NCI-H2029 (cell line): ENCODE data around the gene JAG1.

Experiments
- DNase-seq: peaks from one replicate; lab custom pipeline; 2025; lab: John Stamatoyannopoulos, UW

The JAG1 gene

DNA sequence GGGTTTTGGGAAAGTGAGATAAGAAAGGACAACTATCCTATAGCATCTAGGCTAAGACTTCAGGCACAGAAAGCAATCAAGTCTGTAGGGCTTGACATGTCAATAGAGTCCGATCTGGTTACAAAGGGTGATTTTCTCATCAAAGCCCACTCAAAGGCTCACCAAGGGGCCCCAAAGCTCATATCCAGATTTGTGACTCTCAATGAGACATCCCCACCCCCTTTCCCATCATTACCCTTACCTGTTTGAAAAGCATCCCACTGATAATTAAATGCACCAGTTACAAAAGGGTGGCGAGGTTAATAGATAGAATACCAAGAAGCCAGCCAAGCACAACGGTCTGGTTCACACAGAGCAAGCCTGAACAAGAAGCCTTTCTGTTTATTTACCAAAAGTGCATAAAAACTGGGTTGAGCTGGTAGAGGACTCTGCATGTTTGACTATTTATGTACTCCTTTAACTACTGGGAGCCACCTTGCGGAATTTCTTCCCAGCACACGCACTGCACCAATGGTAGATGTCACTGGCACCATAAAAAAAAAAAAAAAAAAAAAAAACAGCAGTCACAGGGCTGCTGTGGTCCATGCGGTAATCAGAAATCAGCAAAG is 6.1 kb downstream of the JAG1 start:
- DNase-seq, result no peak

DNA sequence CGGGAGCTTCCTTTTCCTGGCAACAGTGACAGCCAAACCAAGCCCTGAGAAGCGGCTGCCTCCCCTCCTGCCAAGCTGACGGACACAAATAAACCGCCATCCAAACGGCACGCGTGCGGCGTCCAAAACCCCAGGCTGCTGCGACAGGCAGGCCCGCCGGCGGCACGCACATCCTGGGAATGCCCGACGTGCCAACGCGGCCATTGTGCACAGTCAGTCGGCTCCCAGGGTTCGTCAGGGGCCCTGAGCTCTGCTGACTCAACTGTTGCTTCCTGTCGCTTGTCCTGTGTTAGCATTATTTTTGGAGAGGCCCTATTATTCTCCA is 6.8 kb downstream of the JAG1 start:
- DNase-seq, result peak; percentile 86

DNA sequence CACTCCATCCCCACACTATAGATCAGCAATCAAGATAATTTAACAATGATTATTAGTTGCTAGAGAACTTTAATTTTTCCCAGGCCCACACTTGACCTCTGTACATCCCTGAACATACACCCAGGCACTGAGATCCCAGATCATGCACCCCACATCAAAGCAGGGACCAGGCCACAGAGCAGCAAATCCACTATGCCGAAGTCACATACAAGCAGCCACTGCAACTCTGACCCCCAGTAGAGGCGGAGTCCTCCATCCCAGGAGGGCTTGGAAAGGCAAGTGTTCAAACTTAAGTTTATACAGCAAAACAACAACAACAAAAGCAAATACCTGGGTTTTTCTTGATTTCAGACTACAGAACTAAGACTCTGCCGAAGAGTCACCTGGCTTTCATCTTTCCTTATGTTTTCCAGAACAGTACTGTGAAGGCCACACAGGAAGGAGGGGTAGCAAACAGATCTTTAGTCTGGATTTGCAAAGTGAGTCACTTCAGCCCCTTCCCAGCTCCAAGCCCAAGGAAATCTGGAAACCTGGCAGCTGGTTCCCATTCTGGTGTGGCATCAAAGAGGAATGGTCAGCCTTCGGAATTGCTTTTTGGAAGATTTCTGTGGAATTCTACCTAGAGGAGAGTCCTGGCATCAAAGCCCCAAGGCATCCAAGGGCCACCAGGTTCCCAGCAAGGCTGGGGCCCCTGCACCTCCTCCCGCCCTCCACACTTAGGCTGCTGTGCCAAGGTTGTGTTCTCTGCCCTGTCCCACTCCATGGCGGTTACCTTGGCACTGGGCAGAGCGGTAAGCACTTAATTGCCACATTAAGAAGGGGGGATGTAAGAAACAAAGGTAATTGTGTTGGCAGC is 7.3 kb downstream of the JAG1 start:
- no peak for DNase-seq

DNA sequence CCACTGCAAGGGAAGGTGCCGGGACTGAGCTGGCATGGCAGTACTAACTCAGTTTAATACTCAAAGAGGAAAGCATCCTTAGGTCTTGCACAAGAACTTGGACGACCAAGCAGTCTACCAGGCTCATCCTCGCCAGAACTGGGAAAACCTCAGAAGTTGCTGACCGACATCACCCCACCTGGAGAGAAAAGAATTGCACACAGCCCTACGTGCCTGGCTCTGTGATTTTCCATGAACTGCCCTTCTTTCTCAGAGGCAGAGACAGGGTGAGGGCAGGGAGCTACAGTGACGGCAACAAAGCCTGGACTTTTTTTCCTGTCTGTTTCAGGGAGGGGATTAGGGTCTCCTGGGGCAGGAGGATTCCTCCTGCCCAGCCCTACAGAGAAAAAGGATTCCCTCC is 8.0 kb downstream of the JAG1 start:
- DNase-seq, result no peak

DNA sequence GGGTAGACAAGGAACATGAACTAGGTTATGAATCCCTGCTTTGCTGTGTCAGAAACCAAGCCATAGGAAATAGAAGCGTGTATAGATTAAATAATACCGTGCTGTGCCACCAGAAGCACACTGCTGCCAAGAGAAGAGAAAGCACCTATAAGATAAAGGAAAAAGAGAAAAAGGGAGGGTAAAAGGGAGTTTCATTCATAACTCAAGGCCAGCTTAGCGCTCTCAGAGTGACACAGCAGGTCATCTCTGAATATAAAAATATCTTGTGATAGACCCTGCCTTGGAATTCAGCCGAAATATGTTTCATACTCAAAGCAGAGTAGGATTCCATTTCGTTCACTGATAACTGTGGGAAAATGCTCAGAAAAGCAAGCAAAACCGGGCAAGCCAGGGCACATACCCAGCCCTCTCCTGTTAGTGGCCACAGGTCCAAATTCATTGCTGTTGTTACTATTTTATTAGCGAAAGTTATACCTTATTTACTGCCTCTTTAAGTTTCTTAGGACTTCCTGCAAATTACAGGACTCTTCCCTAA is 8.7 kb downstream of the JAG1 start:
- DNase-seq, result no peak

DNA sequence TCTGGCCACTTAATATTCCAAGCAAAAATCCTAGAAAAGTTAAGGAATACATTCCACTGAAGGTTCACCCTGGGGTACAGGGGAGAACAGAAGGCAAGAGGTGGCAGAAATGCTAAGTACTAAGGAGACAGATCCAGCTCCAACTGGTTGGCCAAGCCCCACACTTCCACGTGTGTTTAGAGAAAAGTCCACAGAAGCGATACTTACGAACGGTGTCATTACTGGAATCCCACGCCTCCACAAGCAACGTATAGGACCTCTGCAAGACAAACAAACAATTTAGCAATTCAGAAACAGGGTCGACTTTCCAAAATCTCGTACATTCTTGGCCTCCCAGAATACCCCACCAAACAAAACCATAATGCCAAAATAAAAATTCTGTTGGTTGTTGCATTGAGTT is 10.0 kb downstream of the JAG1 start:
- no peak for DNase-seq

DNA sequence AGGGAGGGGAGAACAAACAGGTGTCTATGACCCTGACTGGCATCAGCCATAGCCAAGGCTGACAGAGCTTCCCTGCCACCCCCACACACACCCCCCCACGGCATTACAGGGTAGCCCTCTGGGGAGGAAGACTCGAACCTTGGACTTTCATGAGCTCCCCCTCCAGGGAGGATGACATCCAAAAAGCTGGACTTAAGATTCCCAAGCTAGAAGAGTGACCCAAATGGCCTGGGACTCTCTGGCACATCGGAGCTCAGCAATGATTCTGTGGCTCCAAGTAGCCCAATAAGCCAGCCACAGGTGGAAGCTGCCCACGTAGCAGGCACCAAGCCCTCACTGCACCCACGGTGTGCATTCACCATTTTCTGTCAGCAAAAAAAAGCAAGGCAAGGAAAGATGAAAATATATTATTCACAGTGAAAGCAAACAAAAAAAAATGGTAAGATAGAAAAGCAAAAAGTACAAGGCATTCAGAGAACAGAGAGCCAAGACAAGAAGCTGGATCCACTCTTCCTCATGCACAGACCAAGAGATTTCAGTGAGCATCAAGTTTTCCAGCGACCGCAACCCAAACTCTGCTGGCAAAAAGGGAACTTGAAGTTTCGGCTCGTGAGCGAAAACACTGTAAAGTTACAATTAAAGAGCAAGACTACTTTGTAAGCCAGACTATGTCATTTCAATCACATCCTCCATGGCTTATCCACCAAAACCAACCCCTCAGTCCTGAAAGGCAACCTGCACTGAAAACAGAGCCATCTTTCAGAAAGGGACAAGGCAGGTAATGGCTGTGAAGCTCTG is 10.9 kb downstream of the JAG1 start:
- no peak for DNase-seq

DNA sequence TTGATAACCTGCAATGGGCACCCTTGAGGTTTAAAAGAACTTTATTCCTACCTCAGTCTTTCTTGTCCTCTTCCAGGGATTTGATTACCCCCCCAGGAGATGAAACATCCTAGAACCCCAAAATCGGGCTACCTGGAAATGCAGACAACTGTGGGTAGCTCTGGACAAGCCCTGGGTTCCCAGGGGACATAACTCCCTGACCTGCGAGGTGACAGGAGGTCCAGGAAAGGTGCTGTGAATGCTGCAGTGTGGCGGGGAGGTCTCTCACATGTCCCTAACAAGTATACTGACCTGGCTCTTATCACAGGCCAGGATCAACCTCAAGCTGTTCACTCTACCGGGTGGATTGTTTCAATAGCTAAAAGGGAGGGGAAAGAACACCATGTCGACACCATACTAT is 11.6 kb downstream of the JAG1 start:
- no peak for DNase-seq

DNA sequence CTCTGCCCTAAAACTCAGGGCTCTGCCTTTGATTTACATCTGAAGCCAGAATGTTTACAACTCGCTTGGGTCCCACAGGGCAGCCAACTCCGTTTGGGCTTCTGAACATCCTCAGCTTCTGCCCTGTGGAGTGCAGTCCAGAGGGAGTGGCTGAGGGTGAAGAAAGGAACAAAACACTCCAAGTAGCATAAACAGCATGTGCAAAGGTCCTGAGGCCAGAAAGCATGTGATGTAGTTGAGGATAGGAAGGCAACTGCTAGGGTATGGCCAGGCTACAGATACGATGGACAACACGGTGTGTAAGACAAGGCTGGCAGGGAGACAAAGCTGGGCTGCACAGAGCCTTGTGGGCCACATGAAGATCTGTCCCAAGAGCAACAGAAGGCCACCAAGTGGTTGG is 12.5 kb downstream of the JAG1 start:
- DNase-seq, result no peak

DNA sequence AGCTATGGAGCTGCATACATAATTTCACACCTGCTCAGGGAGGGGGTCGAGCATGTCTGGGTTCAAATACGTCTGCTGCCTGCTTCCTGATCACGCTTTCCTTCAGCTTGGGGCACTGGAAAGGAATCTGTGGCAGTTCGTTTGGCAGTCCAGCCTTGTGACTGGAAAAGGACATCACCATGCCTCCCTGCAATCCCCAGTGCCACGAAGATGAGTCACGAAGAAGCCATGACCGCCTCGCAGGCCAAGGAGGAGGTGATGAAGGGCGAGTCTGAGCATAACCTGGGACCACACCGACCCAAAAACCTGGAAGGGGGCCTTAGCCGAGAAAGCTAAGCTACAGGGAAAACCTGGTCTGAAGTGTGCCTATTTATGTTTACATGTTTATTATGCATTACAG is 13.1 kb downstream of the JAG1 start:
- no peak for DNase-seq

DNA sequence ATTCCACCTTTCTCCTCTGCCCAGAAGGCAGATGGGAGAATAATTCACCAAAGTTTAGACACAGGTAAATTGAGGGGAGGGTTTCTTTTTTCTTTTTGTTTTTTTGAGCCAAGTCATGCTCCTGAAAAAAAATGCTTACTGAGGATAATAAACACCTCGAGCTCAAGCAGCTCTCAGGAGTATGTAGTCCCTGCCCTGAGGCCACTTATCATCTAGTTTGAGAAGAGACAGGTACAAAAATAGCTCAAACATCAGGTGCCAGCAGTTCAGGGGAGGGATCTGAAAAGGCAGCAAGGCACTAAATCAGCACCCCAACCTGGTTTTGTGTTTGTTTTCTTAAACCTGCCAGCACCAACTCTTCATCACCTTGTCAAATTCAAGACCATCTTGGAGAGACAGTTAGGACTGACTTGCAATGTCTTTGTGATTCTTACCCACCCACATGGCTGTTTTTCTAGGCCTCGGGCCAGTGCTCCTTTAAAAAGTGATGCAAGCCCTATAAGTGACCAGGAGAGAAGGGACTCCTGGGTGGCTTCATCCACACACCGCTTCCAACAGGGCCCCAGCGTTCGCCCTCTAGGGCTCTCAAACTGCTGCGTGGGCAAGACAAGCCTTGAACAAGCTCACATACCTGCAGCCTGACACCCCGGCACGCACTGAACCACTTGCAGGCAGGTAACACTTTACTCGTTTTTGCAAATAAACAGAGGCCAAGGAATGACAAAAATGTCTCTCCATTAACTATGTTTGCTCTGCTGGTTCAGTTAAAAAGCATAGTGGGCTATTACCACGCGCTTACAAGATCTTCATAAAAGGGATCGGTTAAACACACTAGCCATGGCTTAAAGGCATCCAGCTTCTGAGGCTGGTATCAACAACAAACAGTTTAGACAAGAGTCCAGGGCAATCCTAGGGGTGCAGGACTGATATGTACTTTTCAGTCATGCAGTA is 13.9 kb downstream of the JAG1 start:
- no peak for DNase-seq

DNA sequence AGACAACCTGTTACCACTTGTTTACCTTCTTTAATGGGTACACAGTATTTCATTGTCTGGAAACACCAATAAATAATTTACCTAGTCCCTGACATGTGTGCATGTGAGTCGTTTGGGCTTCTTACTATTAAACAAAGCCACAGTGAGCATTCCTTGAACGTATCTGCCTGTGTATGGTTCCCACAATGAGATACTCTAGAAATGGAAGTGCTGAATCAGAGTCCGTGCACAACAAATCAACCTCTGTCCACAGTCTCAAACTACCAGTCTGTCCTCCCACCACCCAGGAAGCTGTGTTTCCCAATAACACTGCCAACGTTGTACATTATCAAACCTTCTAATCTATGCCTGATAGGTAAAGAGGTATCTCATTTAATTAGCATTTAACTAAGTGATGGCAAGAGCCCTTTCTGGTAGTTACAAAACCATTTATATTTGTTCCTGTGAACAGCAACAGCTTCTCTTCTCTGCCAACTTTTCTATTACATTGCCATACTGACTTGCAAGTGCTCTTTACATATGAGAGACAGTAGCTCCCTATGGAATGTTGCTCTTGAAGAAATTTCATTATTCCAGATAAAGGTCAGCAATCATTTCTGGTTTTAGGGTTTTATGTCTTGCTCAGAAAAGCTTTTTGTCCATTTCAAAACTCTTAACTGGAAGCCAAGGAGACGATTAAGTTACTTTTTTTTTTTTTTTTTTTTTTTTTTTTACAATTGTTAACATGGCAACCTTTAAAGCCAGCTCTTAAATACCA is 14.7 kb downstream of the JAG1 start:
- no peak for DNase-seq

DNA sequence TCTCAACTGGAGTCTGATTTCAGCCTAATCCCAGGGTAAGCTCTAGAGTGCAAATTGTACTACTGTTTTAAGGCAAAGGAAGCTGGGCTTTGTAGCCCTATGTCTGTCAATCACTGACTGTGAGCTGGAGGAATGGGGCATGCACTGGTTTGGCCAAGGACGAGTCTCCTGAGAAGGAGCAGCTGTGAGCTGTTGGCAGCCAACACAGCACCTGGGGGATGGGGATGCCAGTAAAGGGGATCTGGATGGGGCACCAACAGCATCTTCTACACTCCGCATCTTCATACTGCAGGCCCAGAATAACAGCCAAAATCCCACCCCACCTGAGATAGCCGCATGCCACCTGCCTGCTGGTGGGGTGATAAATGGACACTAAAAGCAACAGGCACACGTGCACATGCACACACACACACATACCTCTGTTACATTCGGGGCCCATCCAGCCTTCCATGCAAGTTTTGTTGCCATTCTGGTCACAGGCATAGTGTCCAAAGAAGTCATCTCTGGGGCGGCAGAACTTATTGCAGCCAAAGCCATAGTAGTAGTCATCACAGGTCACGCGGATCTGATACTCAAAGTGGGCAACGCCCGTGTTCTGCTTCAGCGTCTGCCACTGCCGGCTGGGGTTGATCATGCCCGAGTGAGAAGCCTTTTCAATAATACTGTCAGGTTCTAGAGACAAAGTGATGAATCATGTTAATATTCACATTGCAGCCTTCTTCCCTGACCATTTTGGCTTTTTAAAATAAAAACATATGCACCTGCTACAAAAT is 15.6 kb downstream of the JAG1 start:
- no peak for DNase-seq

DNA sequence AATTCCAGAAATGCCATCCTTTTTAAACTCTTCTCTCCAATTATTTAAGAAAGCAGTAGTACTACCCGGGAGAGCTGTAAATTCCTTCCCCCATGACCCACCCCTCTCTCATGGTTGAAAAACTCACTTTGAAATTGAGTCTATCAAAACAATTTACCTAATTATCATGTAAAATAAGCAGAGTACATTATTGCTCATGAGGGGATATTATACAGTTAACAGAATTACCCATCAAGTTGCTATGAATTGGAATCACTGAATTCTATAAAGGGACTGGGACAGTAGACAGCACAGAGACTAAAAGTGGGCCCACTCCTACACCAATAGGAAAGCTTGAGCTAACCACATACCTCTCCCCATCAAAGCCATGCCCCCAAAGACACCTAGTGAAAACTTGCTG is 16.3 kb downstream of the JAG1 start:
- no peak for DNase-seq

DNA sequence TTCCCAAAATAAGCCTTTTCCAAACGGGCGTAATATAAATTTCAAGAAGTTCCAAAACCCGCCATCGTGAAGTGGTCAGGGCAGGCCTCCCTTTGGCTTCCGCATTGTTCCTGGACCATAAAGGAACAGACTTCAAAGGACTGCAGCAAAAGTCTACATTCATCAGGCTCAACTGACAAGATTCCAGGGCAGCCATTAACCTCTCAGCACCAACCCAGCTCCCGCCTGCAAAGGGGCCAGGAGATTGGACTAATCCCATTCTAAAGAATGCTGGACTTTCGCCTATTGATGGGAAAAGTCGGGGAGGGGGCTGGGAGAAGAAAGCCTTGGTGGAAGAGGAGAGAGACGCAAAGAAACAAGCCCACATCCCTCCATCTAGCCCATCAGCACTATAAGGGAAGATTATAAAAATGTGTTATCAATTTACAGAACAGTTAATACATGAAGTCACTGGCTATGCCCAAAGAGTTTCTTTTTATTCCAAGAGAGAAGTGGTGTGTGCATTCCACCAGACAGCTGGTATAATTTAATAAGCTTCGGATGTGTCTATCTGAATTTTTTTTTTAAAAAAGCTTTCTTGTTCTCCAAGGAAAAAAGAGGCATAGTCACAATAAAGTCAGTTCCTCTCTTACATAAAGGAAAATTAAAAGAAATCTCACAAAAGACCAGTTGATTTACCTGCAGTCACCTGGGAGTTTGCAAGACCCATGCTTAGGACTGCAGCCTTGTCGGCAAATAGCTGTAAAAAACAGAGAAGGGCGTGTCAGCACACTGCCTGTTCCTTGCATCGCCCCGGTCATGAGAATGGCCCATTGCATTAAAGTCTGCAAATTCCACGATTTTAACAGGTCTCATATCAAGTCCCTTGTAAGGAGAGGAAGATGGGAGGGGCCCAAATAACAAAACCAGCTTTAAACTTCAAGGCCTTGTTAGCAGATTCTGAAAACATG is 17.8 kb downstream of the JAG1 start:
- DNase-seq, result no peak

DNA sequence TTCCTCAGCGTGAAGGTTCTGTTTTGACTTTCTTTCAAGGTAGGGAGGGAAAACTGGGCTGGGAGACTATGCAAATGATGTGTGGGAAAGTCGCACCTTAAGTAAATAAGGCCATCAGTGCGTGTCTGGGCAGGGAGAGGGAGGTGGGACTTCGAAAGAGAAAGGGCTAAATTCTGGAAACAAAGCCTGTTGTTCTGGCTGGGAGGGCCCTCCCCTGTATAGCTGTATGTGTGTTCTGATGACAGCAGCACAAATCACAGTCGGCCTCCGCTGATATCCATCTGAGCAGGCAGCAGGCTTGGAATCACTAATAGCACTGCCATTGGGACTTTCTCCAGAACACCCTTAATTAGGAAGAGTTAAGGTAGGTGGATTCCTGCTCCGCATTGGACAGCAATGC is 19.2 kb downstream of the JAG1 start:
- no peak for DNase-seq

DNA sequence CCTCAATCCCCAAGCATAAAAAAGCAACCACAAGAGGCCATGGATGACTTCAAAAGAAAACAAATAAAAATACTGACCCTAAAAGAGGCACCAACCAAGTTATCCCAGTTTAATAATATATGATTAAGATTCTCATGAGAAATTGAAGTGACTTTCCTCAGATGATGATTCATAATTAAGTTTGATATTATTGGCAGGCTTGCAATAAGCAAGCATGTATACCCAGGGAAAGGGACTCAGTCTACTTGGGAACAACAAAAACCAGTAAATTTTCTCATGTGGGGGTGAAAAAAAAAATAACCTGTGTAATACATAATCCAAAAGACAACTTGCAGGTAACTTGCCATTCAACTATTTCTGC is 19.6 kb downstream of the JAG1 start:
- no peak for DNase-seq

DNA sequence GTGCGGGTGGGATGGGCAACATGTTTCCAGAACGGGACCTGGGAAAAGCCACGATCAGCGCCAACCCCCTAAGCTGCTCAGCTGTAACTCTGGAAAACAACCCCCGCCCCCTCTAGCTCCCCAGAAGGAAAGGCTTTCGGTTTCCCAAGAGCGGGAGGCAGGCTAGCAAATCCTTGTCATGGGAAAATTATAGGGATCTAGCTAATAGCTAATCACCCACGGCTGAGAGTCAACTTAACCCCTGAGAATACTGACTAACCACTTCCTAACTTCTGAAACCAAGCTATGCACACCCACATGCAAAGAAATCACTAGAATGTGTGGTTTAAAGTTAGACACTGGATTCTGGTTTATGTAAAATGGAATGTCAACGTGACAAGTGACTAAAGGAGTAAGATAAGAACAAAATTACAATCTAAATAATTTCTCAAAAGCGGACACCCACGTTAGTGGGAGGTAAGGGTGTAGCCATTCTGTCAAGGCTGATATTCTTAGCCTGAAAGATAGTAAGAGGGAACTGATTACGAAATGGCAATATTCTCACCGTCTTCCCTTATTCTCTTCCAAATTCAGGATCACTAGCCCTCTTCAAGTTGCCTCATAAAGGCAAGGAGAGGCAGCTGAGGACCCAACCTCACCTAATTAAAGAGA is 20.1 kb downstream of the JAG1 start:
- no peak for DNase-seq
